Prostate gland (tissue), 2 donors: ENCODE measurements around the gene TRPV6. TPM values are rescaled to one million over a fixed set of nuclear protein-coding genes. Genes with fewer than 3 reads are reported as not detected.

ENCODE experiments used
- DNase-seq: peaks from one replicate; pipeline ENCODE4 v3.0.0-alpha.2; 2019; ENCODE audit warnings: low spot score
- H3K27ac ChIP-seq, 2 donors: fragments of 200-600 bp; sonication (generic); 2 replicates each; pipeline ENCODE4 v1.5.1; 2017 to 2019
- H3K27me3 ChIP-seq: fragments of 200-600 bp; sonication (generic); replicated peaks from 2 replicates; pipeline ENCODE4 v1.5.1; 2019; ENCODE audit not compliant: insufficient read depth
- H3K36me3 ChIP-seq, 2 donors: fragments of 200-600 bp; sonication (generic); 1 replicate in 1 of 2; 2 replicates in 1 of 2; pipeline versions ENCODE4 v1.5.1 to v1.8.1; 2017 to 2019
- H3K4me1 ChIP-seq: fragments of 200-600 bp; sonication (generic); replicated peaks from 2 replicates; pipeline ENCODE4 v1.5.1; 2019
- H3K4me3 ChIP-seq, 2 donors: fragments of 200-600 bp; sonication (generic); 2 replicates each; pipeline ENCODE4 v1.5.1; 2017 to 2019
- H3K9me3 ChIP-seq: fragments of 200-600 bp; sonication (generic); 2 replicates; pipeline ENCODE4 v1.5.1; 2017
- CTCF ChIP-seq, 4 experiments: fragments of 200-600 bp in 2 of 4; fragments of 450-650 bp in 2 of 4; sonication (generic) in 2 of 4; IDR thresholded peaks; 1 replicate in 3 of 4; 2 replicates in 1 of 4; pipeline ENCODE4 v1.5.1; 2016 to 2019; ENCODE audit warnings: antibody characterized with exemption in 4 of 4, mild to moderate bottlenecking in 2 of 4, moderate library complexity in 2 of 4
- POLR2A ChIP-seq: fragments of 450-650 bp; IDR thresholded peaks from one replicate; pipeline ENCODE4 v1.6.1; 2016; ENCODE audit warnings: antibody characterized with exemption, mild to moderate bottlenecking
- POLR2AphosphoS5 ChIP-seq: sonication (generic); formaldehyde crosslinking; IDR thresholded peaks from one replicate; pipeline ENCODE4 v1.6.1; 2017; ENCODE audit warnings: antibody characterized with exemption
- WGBS: methylation state at CpG from one replicate; pipeline ENCODE4 v1.1.5; 2018; 5-methylcytosine and 5-hydroxymethylcytosine counted together
- intact Hi-C: fragments of 100-400 bp; cut with DNase I; formaldehyde crosslinking; loops from one replicate; pipeline ENCODE4 v1.14.2; 2022
- total RNA-seq, 2 donors: library from RNA; depleted of rRNA; stranded (reverse); fragments of >200 nt; gene quantifications; one replicate each; pipeline ENCODE4 v1.1.0, GENCODE V29; 2016

The TRPV6 gene
- total RNA-seq, 2 donors from 2014 or later, result 47.0 to 82.0 TPM

GRCh38 chr7:142866361-142867096 is 19.0 kb downstream of the TRPV6 start:
- H3K9me3 ChIP-seq, result no peaks in the 10 kb centered on the region
- 81% methylated on average over 18 of the region's 18 CpGs for WGBS

GRCh38 chr7:142865766-142866165 is 19.8 kb downstream of the TRPV6 start:
- intact Hi-C loops, result no loop called here

More at GRCh38 chr7:142866361-142867096, 19.0 kb downstream of the TRPV6 start:
- peak; percentile 32 for TF ChIP-seq POLR2AphosphoS5
- peak; percentile 21 to 67 (median 65) for TF ChIP-seq CTCF (IDR thresholded peaks at IDR 0.05)
- no peak for TF ChIP-seq POLR2A
- Histone ChIP-seq H3K36me3 (no peaks in the 10 kb centered on the region), H3K27ac (no peak overlapping the region), H3K4me3 (no peak overlapping the region), H3K27me3 (no peaks in the 10 kb centered on the region), H3K4me1 (no peaks in the 10 kb centered on the region)
- intact Hi-C loops, result no loop called here
- peak; percentile 57 for DNase-seq

GRCh38 chr7:142864980-142865747 is 20.4 kb downstream of the TRPV6 start:
- no peaks in the 10 kb centered on the region for H3K36me3 ChIP-seq

More at GRCh38 chr7:142865766-142866165, 19.8 kb downstream of the TRPV6 start:
- 76% methylated on average over 12 of the region's 13 CpGs for WGBS
- no peak for DNase-seq
- TF ChIP-seq POLR2A (no peak), POLR2AphosphoS5 (no peak), CTCF (IDR thresholded peaks at IDR 0.05) (no peak)
- H3K27ac ChIP-seq, result no peak overlapping the region
- H3K4me3 ChIP-seq, result no peak overlapping the region
- H3K4me1 ChIP-seq, result no peaks in the 10 kb centered on the region
- no peaks in the 10 kb centered on the region for H3K36me3 ChIP-seq
- H3K9me3 ChIP-seq, result no peaks in the 10 kb centered on the region
- H3K27me3 ChIP-seq, result no peaks in the 10 kb centered on the region

GRCh38 chr7:142863891-142864685 is 21.5 kb downstream of the TRPV6 start:
- WGBS, result 91% methylated on average over 37 of the region's 37 CpGs
- DNase-seq, result no peak

More at GRCh38 chr7:142864980-142865747, 20.4 kb downstream of the TRPV6 start:
- no peak for TF ChIP-seq CTCF (IDR thresholded peaks at IDR 0.05)
- TF ChIP-seq POLR2A, result no peak
- no peak for TF ChIP-seq POLR2AphosphoS5
- intact Hi-C loops, result no loop called here
- DNase-seq, result no peak
- H3K4me3 ChIP-seq, result no peak overlapping the region
- H3K27ac ChIP-seq, result no peak overlapping the region
- 87% methylated on average over 14 of the region's 14 CpGs for WGBS
- no peaks in the 10 kb centered on the region for H3K4me1 ChIP-seq
- H3K27me3 ChIP-seq, result no peaks in the 10 kb centered on the region
- H3K9me3 ChIP-seq, result no peaks in the 10 kb centered on the region

More at GRCh38 chr7:142863891-142864685, 21.5 kb downstream of the TRPV6 start:
- TF ChIP-seq CTCF (IDR thresholded peaks at IDR 0.05) (no peak), POLR2AphosphoS5 (no peak), POLR2A (no peak)
- Histone ChIP-seq H3K4me3 (no peak overlapping the region), H3K27ac (no peak overlapping the region), H3K4me1 (no peaks in the 10 kb centered on the region), H3K27me3 (no peaks in the 10 kb centered on the region), H3K9me3 (no peaks in the 10 kb centered on the region), H3K36me3 (no peaks in the 10 kb centered on the region)
- intact Hi-C loops, result no loop called here
